Hair follicular keratinocyte (primary cell): ENCODE measurements around the gene G3BP2. TPM values are rescaled to one million over a fixed set of nuclear protein-coding genes. Genes with fewer than 3 reads are reported as not detected.

Source experiments
- total RNA-seq: library from RNA; depleted of rRNA; stranded (reverse); fragments of >200 nt; gene quantifications from 2 replicates; pipeline ENCODE4 v1.2.3, GENCODE V29; 2015

The G3BP2 gene
- 95.7 and 99.7 TPM in 2 replicates for total RNA-seq

GRCh38 chr4:75673027-75673958 lies at the start of gene G3BP2:
Gene G3BP2 (minus strand): TSS chr4:75673411. CDS start chr4:75662025, 11,386 bp downstream.

GRCh38 chr4:75630174-75630936 lies 42.9 kb downstream of the G3BP2 start, which contains the start of gene CDKL2:
Gene CDKL2 (minus strand): TSS chr4:75630528. CDS start chr4:75625988, 4,540 bp downstream.

Other genes with a start within 250 kb of the G3BP2 start
- 12.8 and 14.7 TPM in 2 replicates for gene RCHY1, start 159.0 kb downstream of the G3BP2 start, total RNA-seq
- 7.6 and 8.3 TPM in 2 replicates for gene THAP6, start 158.9 kb downstream of the G3BP2 start, total RNA-seq
- not detected in 2 replicates for gene ODAPH, start 117.3 kb downstream of the G3BP2 start, total RNA-seq
- 0.46 and 0.62 TPM in 2 replicates for gene CDKL2, start 42.9 kb downstream of the G3BP2 start, total RNA-seq
- 71.0 and 75.2 TPM in 2 replicates for gene USO1, start 51.2 kb upstream of the G3BP2 start, total RNA-seq
- not detected in 2 replicates for gene PPEF2, start 229.0 kb upstream of the G3BP2 start, total RNA-seq